OCI-LY7 (cell line): ENCODE measurements around the gene MRPL40.

Source experiments
- CTCF ChIP-seq: fragments of 200-600 bp; sonication (generic); conservative IDR thresholded peaks from 2 replicates; pipeline ENCODE4 v1.5.1; 2014; ENCODE audit warnings: mild to moderate bottlenecking, antibody characterized with exemption, low read length, moderate library complexity, mixed read lengths
- EZH2phosphoT487 ChIP-seq: fragments of 200-600 bp; sonication (generic); IDR thresholded peaks from 2 replicates; pipeline ENCODE4 v1.6.1; 2018; ENCODE audit warnings: low read depth, borderline replicate concordance, mild to moderate bottlenecking, mixed run types, antibody characterized with exemption, low read length, moderate library complexity, mixed read lengths

- TF ChIP-seq CTCF (no peak), EZH2phosphoT487 (no peak)
Observed at GRCh38 chr22:19407649-19408606, 24.4 kb upstream of the MRPL40 start.
